Endodermal cell (in vitro differentiated cells): ENCODE results near the gene BRWD1. TPM values are rescaled to one million over a fixed set of nuclear protein-coding genes. Genes with fewer than 3 reads are reported as not detected.
A peak's percentile ranks its signal among the peaks of the same experiment; 100 is the strongest.

Experiments
- DNase-seq: peaks from one replicate; pipeline ENCODE4 v3.0.0-alpha.2; 2017
- H3K27ac ChIP-seq: 2 replicates; pipeline ENCODE4 v1.5.1; 2013; ENCODE audit warnings: mild to moderate bottlenecking, low read depth, low read length, moderate library complexity
- H3K27me3 ChIP-seq: 2 replicates; pipeline ENCODE4 v1.6.1; 2013; ENCODE audit warnings: mild to moderate bottlenecking, low read length, moderate library complexity; ENCODE audit not compliant: insufficient read depth, control insufficient read depth, poor library complexity, severe bottlenecking
- H3K36me3 ChIP-seq: 2 replicates; pipeline ENCODE4 v1.7.0; 2013; ENCODE audit warnings: mild to moderate bottlenecking, low read length, moderate library complexity; ENCODE audit not compliant: control insufficient read depth, insufficient read depth
- H3K4me1 ChIP-seq: one replicate; pipeline ENCODE4 v1.7.0; 2013; ENCODE audit warnings: low read length; ENCODE audit not compliant: control insufficient read depth, insufficient read depth
- H3K4me3 ChIP-seq: 2 replicates; pipeline ENCODE4 v1.5.1; 2013; ENCODE audit warnings: mild to moderate bottlenecking, low read length, moderate library complexity
- H3K9ac ChIP-seq: 2 replicates; pipeline ENCODE4 v1.6.1; 2013; ENCODE audit warnings: mild to moderate bottlenecking, low read length, moderate library complexity; ENCODE audit not compliant: poor library complexity, severe bottlenecking; ENCODE audit errors: extremely low read depth
- H3K9me3 ChIP-seq: 2 replicates; pipeline ENCODE4 v1.6.1; 2013; ENCODE audit warnings: mild to moderate bottlenecking, low read length, moderate library complexity; ENCODE audit not compliant: control insufficient read depth
- H3K27ac Mint-ChIP-seq: 2 replicates; pipeline ENCODE4 v1.8.0; 2020; ENCODE audit warnings: mixed read lengths
- H3K27me3 Mint-ChIP-seq: 2 replicates; pipeline ENCODE4 v1.8.0; 2021; ENCODE audit warnings: mild to moderate bottlenecking, mixed read lengths; ENCODE audit not compliant: insufficient read depth
- H3K36me3 Mint-ChIP-seq: 2 replicates; pipeline ENCODE4 v1.8.0; 2020; ENCODE audit warnings: low read depth, mixed read lengths
- H3K4me1 Mint-ChIP-seq: 2 replicates; pipeline ENCODE4 v1.8.0; 2020; ENCODE audit warnings: mixed read lengths
- H3K4me3 Mint-ChIP-seq: 2 replicates; pipeline ENCODE4 v1.8.0; 2020; ENCODE audit warnings: mild to moderate bottlenecking, moderate library complexity, mixed read lengths
- H3K9me3 Mint-ChIP-seq: 2 replicates; pipeline ENCODE4 v1.8.0; 2020; ENCODE audit warnings: mild to moderate bottlenecking, mixed read lengths
- WGBS, 2 experiments: methylation state at CpG; one replicate each; pipeline versions ENCODE4 v1.1.5 to v1.1.7; 2013; ENCODE audit warnings: missing lambda C conversion rate in 2 of 2, mixed read lengths in 1 of 2; ENCODE audit not compliant: insufficient coverage in 1 of 2, insufficient read length in 1 of 2; 5-methylcytosine and 5-hydroxymethylcytosine counted together
- total RNA-seq, 2 donors: library from RNA; stranded (reverse); fragmentation: NEBNext Ultra II Directional in 1 of 2; extraction: Animal tissue kit (Norgen Biotek cat#: 25700) in 1 of 2; gene quantifications; 2 replicates in 1 of 2; 3 replicates in 1 of 2; pipeline ENCODE4 v1.2.1, GENCODE V29; 2021
- TF ChIP-seq, protein P1 (sequence below): fragments of 200-600 bp; sonication (generic); conservative IDR thresholded peaks from 2 replicates; pipeline ENCODE4 v1.5.0; 2021; ENCODE audit warnings: antibody characterized with exemption, mild to moderate bottlenecking

The BRWD1 gene
- total RNA-seq, 2 donors from 2014 or later, result 64.7 to 76.1 TPM

DNA sequence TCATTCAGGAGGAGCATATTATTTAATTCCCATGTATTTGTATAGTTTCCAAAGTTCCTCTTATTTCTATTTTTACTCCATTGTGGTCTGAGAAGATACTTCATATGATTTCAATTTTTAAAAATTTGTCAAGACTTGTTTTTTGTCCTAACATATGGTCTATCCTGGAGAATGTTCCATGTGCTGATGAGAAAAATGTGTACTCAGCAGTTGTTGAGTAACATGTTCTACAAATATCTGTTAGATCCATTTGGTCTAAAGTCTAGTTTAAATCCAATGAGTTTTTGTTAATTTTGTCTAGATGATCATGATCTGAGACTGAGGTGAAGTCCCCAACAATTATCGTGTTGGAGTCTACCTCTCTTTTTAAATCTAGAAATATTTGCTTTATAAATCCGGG lies 144.6 kb downstream of the BRWD1 start:
- H3K36me3 Mint-ChIP-seq, result peaks cover 33% of the 10 kb centered on the region
- no CpG with 5 or more reads among the region's 2 CpGs for WGBS, 2 experiments

DNA sequence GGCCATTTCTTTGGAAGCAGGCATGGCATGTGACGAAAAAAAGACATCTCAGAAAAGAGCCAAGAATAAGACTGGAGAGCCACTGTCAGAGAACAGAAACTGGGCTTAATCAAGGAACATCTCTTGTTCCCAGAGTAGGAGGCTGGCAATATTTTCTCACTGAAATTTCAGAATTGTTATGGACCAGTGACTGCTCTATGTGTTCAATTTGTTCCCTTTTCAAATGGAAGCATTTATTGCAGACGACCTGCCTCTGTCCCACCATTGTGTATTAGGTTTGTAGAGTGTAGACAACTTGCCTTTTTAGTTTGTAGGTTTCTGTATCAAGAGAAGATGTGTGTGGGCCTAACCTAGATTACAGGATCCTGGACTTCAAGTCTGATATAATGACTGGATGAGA lies 148.9 kb downstream of the BRWD1 start:
- no peak overlapping the region for H3K4me3 Mint-ChIP-seq
- peaks cover 8% of the 10 kb centered on the region for H3K4me1 Mint-ChIP-seq
- peaks cover 33% of the 10 kb centered on the region for H3K9me3 Mint-ChIP-seq
- no peaks in the 10 kb centered on the region for H3K27me3 ChIP-seq
- no peak overlapping the region for H3K4me3 ChIP-seq
- H3K27me3 Mint-ChIP-seq, result peaks cover 10% of the 10 kb centered on the region
- peaks cover 6% of the 10 kb centered on the region for H3K4me1 ChIP-seq
- WGBS, 2 experiments, result 93 to 95% methylated on average over 2 of the region's 2 CpGs
- peaks cover 6% of the 10 kb centered on the region for H3K36me3 ChIP-seq
- TF ChIP-seq, protein P1, sequence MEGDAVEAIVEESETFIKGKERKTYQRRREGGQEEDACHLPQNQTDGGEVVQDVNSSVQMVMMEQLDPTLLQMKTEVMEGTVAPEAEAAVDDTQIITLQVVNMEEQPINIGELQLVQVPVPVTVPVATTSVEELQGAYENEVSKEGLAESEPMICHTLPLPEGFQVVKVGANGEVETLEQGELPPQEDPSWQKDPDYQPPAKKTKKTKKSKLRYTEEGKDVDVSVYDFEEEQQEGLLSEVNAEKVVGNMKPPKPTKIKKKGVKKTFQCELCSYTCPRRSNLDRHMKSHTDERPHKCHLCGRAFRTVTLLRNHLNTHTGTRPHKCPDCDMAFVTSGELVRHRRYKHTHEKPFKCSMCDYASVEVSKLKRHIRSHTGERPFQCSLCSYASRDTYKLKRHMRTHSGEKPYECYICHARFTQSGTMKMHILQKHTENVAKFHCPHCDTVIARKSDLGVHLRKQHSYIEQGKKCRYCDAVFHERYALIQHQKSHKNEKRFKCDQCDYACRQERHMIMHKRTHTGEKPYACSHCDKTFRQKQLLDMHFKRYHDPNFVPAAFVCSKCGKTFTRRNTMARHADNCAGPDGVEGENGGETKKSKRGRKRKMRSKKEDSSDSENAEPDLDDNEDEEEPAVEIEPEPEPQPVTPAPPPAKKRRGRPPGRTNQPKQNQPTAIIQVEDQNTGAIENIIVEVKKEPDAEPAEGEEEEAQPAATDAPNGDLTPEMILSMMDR, result no peak
- no peak overlapping the region for H3K27ac ChIP-seq
- no peak overlapping the region for H3K27ac Mint-ChIP-seq
- peaks cover 37% of the 10 kb centered on the region for H3K9me3 ChIP-seq
- H3K36me3 Mint-ChIP-seq, result peaks cover 18% of the 10 kb centered on the region
- H3K9ac ChIP-seq, result no peak overlapping the region
- no peak for DNase-seq

More for the DNA sequence above, 144.6 kb downstream of the BRWD1 start:
- H3K4me3 Mint-ChIP-seq, result no peak overlapping the region
- H3K9me3 ChIP-seq, result peaks cover 22% of the 10 kb centered on the region
- peaks cover 23% of the 10 kb centered on the region for H3K9me3 Mint-ChIP-seq
- H3K4me1 ChIP-seq, result no peaks in the 10 kb centered on the region
- H3K27me3 ChIP-seq, result peaks cover 6% of the 10 kb centered on the region
- H3K4me3 ChIP-seq, result no peak overlapping the region
- no peak overlapping the region for H3K27ac ChIP-seq
- peaks cover 31% of the 10 kb centered on the region for H3K36me3 ChIP-seq
- TF ChIP-seq, protein P1, result no peak
- H3K27ac Mint-ChIP-seq, result no peak overlapping the region
- DNase-seq, result no peak
- peaks cover 2% of the 10 kb centered on the region for H3K27me3 Mint-ChIP-seq
- H3K9ac ChIP-seq, result no peak overlapping the region
- peaks cover 6% of the 10 kb centered on the region for H3K4me1 Mint-ChIP-seq

DNA sequence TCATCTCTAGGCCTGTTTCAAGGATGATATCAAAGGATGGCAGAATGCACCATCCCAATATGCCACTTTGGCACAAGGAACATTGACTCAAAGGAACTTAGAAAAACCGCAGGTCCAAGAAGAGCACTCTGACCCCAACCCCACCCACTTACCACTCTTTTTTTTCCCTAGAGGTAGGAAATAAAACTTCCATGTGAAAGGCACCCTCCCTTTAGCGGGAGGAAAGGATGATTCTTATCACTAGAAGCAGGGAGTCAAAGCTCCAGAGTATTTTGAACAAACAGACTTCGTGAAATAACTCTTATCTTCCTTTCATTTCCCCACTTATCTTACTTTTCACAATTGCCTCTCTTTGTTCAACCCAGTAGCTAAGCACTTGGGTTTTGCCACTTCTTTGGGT lies 152.4 kb downstream of the BRWD1 start:
- Histone ChIP-seq H3K4me3 (no peak overlapping the region), H3K9me3 (peaks cover 34% of the 10 kb centered on the region), H3K4me1 (peaks cover 6% of the 10 kb centered on the region), H3K27ac (no peak overlapping the region), H3K27me3 (no peaks in the 10 kb centered on the region), H3K36me3 (no peaks in the 10 kb centered on the region), H3K9ac (no peak overlapping the region)
- Mint-ChIP-seq H3K36me3 (peaks cover 10% of the 10 kb centered on the region), H3K4me3 (no peak overlapping the region), H3K4me1 (peaks cover 8% of the 10 kb centered on the region), H3K27ac (no peak overlapping the region), H3K27me3 (peaks cover 10% of the 10 kb centered on the region), H3K9me3 (peaks cover 41% of the 10 kb centered on the region)
- TF ChIP-seq, protein P1, result peak; percentile 40
- 80 to 100% methylated on average over 1 to 3 of the region's 3 CpGs for WGBS, 2 experiments
- no peak for DNase-seq
